ENCODE measurements around the gene SRBD1. TPM values are rescaled to one million over a fixed set of nuclear protein-coding genes. Genes with fewer than 3 reads are reported as not detected.

SRBD1 gene
- total RNA-seq, 2 experiments from 2014 or later: 21.3 to 22.6 TPM

DNA sequence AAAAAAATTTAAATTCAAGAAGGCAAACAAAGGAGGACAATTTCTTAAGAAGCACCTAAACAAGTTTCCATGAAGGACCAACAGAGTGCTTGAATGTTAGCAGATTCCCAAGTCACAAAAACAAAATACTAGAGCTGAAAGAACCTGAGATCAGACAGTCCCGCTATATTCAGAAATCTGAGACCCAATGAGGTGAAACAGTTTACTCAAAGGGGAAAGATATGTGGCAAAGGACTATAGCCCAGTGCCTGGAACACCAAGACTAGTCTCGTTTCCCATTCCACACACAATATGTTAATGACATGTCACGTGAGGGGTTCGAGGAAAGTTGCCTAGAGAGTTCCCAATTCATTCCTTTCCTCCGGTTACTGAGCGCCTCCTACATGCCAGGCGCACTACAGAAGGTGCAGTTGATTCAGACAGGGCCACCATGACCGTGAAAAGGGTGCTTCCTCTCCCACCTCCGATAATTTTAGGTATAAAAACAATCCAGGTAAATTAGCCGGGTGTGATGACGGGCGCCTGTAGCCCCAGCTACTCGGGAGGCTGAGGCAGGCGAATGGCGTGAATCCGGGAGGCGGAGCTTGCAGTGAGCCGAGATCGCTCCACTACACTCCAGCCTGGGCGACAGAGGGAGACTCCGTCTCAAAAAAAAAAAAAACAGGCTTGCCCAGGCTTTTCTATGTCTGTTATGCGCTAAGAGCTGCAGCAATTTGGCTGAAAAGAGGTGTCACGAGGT, 617 bp downstream of the SRBD1 start:
- no peaks in the 10 kb centered on the region for H3K9me3 Mint-ChIP-seq
- DNase-seq: peak; percentile 56
- intact Hi-C loops (cut with micrococcal nuclease): loop anchor here (1.0 to 10.0 kb wide), 7 partner anchors 25 to 1443 kb away; partner anchors contain the start of genes PPM1B and PRKCE
- H3K27ac Mint-ChIP-seq: peak overlapping the region; percentile 98
- CTCF ChIA-PET: interaction anchor here (0.9 to 2.5 kb wide), 5 partner anchors 25 to 115 kb away, joined by 3 to 7 read pairs (median 4); no protein-coding TSS in a partner anchor
- no peaks in the 10 kb centered on the region for H3K27me3 Mint-ChIP-seq (ENCODE audit: low read depth)
- peak overlapping the region; percentile 98 for H3K4me3 Mint-ChIP-seq
- no peaks in the 10 kb centered on the region for H3K36me3 Mint-ChIP-seq (ENCODE audit: low read depth)
- peaks cover 19% of the 10 kb centered on the region for H3K4me1 Mint-ChIP-seq (ENCODE audit: low read depth)

DNA sequence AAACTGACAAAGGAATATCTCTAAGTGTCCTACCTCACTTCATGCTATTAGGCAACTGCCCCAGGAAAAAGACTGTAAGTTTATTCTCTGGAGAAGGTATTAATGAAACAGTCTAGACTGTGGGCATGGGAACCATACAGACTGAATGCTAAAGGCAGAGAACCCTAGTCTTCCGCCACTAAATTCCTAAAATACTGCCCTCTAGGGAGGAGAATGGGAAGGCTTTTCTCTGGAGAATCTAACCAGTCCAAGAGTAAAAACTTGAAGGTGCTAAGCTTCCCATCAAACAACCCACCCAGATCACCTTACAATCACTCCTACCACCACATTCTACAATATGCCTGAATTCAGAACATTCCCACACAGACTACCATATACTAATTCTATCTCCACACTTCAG, 3.4 kb downstream of the SRBD1 start:
- Mint-ChIP-seq H3K27me3 (ENCODE audit: low read depth) (no peaks in the 10 kb centered on the region), H3K36me3 (ENCODE audit: low read depth) (peaks cover 17% of the 10 kb centered on the region), H3K4me3 (no peak overlapping the region), H3K4me1 (ENCODE audit: low read depth) (peaks cover 23% of the 10 kb centered on the region), H3K9me3 (no peaks in the 10 kb centered on the region), H3K27ac (no peak overlapping the region)
- CTCF ChIA-PET: interaction anchor here (0.6 to 1.9 kb wide), 3 partner anchors 10 to 57 kb away, joined by 3 to 5 read pairs (median 3); no protein-coding TSS in a partner anchor
- intact Hi-C loops (cut with micrococcal nuclease): no loop called here
- no peak for DNase-seq

DNA sequence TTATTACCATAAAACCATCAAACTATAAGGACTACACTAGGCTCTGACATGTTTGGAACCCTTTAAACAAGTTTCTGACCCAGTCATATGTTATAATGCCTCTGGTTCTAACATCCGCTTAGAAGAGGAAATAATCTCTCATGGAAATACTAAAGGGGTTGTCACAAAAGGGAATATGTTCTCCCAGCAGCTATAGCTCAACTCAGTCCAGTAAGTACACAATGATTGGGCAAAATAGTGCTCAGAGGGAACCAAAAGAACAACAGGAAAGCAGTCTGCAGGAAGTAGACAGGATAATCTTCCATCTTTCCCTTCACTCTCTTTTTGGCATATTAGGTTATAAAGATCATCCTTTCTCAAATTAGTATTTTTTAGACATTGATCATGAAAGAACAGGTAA, 4.3 kb downstream of the SRBD1 start:
- no peaks in the 10 kb centered on the region for H3K27me3 Mint-ChIP-seq (ENCODE audit: low read depth)
- H3K9me3 Mint-ChIP-seq: no peaks in the 10 kb centered on the region
- DNase-seq: no peak
- H3K4me1 Mint-ChIP-seq (ENCODE audit: low read depth): peaks cover 23% of the 10 kb centered on the region
- intact Hi-C loops (cut with micrococcal nuclease): no loop called here
- no peak overlapping the region for H3K27ac Mint-ChIP-seq
- no peak overlapping the region for H3K4me3 Mint-ChIP-seq
- CTCF ChIA-PET: interaction anchor here (0.6 to 1.9 kb wide), 4 partner anchors 11 to 36 kb away, joined by 3 to 5 read pairs (median 3); no protein-coding TSS in a partner anchor
- H3K36me3 Mint-ChIP-seq (ENCODE audit: low read depth): peaks cover 21% of the 10 kb centered on the region

DNA sequence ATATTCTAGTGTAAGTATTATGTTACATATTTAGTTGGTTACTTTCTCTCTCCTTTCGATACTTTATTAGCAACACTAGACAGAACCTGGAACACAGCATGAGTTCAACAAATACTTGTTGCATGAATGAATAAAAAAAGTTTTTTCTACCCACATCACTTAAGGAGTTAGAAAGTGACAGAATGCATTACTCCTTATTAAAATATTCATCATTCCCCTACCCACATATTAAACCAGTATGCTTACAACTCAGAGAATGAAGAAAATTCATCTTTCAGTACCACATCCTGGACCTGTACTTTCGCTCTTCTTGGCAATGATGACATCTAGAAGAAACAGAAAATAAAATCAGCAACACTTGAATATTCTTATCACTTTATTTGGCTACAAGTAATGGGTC, 6.0 kb downstream of the SRBD1 start:
- peaks cover 35% of the 10 kb centered on the region for H3K36me3 Mint-ChIP-seq (ENCODE audit: low read depth)
- H3K9me3 Mint-ChIP-seq: no peaks in the 10 kb centered on the region
- peaks cover 21% of the 10 kb centered on the region for H3K4me1 Mint-ChIP-seq (ENCODE audit: low read depth)
- CTCF ChIA-PET: interaction anchor here (0.6 to 1.4 kb wide), 2 partner anchors 20 to 252 kb away, joined by 3 to 4 read pairs; no protein-coding TSS in a partner anchor
- no peak overlapping the region for H3K27ac Mint-ChIP-seq
- DNase-seq: no peak
- H3K4me3 Mint-ChIP-seq: no peak overlapping the region
- intact Hi-C loops (cut with micrococcal nuclease): no loop called here
- no peaks in the 10 kb centered on the region for H3K27me3 Mint-ChIP-seq (ENCODE audit: low read depth)

DNA sequence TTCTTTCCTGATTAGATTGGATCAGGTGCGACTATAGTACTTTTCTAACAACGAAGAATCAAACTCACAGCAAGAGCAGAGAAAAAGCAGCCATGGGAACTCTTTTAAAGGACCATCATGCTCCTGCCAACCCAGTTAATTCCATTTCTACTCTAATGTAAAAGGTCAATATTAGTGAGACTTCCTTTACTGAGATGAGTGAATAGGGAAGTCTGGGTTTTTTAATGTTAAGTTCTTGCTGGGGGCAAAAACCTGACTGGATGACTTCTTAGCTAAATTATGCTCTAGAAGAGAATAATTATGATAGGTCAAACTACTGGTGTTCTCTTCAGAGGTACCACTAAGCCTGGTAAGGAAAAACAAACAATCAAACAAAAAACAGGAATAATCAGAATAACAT, 8.4 kb downstream of the SRBD1 start:
- no peaks in the 10 kb centered on the region for H3K9me3 Mint-ChIP-seq
- intact Hi-C loops (cut with micrococcal nuclease): no loop called here
- H3K4me3 Mint-ChIP-seq: no peak overlapping the region
- H3K27ac Mint-ChIP-seq: no peak overlapping the region
- peaks cover 49% of the 10 kb centered on the region for H3K36me3 Mint-ChIP-seq (ENCODE audit: low read depth)
- no peaks in the 10 kb centered on the region for H3K27me3 Mint-ChIP-seq (ENCODE audit: low read depth)
- peaks cover 5% of the 10 kb centered on the region for H3K4me1 Mint-ChIP-seq (ENCODE audit: low read depth)
- CTCF ChIA-PET: no interaction called here
- DNase-seq: no peak

DNA sequence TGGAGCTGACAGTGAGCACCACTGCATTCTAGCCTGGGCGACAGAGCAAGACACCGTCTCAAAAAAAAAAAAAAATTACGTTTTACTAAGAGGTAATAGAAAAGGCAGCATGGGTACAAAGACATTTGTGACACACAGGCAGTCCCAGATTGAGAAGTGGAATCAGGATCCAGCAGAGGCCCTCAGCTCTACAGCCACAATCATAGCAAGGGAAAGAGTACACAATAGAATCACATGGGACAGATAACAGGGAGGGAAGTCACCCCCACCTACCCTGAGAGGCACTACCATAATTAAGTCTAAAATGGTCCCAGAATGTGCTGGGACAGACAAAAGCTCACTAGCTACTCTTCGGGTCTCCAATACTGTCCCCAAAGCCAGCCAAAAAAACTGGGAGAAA, 12.5 kb downstream of the SRBD1 start:
- H3K27me3 Mint-ChIP-seq (ENCODE audit: low read depth): no peaks in the 10 kb centered on the region
- H3K9me3 Mint-ChIP-seq: no peaks in the 10 kb centered on the region
- no peak overlapping the region for H3K27ac Mint-ChIP-seq
- intact Hi-C loops (cut with micrococcal nuclease): no loop called here
- H3K4me1 Mint-ChIP-seq (ENCODE audit: low read depth): peaks cover 7% of the 10 kb centered on the region
- DNase-seq: no peak
- CTCF ChIA-PET: no interaction called here
- H3K4me3 Mint-ChIP-seq: no peak overlapping the region
- H3K36me3 Mint-ChIP-seq (ENCODE audit: low read depth): peaks cover 54% of the 10 kb centered on the region

DNA sequence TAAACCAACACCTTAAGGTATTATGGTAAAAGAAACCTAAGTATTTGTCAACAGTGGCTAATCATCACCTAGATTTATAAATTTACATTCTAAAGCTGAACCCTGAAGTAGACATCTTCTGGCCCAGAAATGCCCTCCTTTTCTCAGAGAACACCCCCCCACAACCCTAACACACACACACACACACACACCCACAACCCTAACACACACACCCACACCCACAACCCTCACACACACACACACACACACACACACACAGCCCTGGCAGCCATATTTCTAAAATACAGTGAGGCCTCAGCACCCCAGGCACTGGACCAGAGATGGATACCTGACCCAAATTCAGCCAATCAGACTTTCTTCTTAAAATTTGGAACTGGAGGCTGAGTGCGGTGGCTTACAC, 14.3 kb downstream of the SRBD1 start:
- no peaks in the 10 kb centered on the region for H3K9me3 Mint-ChIP-seq
- CTCF ChIA-PET: interaction anchor here (1.2 kb wide), 1 partner anchor 11 kb away, joined by 3 read pairs; no protein-coding TSS in a partner anchor
- H3K27me3 Mint-ChIP-seq (ENCODE audit: low read depth): no peaks in the 10 kb centered on the region
- no peak overlapping the region for H3K4me3 Mint-ChIP-seq
- H3K4me1 Mint-ChIP-seq (ENCODE audit: low read depth): peaks cover 11% of the 10 kb centered on the region
- peaks cover 51% of the 10 kb centered on the region for H3K36me3 Mint-ChIP-seq (ENCODE audit: low read depth)
- no peak for DNase-seq
- no peak overlapping the region for H3K27ac Mint-ChIP-seq
- intact Hi-C loops (cut with micrococcal nuclease): no loop called here

DNA sequence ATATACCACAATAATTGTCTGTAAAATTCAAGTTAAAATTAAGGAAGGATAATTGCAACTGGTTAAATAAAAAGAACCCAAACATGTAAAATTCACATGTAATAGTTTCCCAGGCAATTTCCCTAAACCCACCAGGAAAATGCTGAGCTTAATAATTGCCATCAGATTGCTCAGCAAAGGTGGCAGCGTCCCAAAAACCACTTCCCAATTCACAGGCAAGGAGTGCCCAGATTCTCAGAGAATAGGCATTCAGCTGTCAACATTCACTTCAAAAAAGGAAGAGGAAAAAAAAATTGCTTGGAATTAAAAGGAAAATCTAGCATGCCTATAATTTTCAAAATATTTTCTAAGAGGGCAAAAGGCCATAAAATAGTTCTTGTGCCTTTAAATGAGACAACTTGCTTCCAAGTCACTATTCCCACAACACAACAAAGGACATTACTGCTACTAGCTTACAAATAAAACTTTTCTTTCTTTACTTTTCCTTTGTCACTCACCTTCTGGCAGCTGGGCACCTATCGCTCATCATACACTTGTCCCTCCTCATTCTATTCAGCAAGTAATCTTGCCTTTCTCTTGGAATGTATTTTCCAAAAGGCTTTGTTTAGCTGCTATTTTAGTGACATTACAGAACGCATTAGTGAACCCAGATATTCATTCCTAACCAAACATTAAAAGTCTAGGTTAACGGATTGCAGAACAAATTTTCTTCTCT, 15.2 kb downstream of the SRBD1 start:
- Mint-ChIP-seq H3K27me3 (ENCODE audit: low read depth) (no peaks in the 10 kb centered on the region), H3K27ac (no peak overlapping the region), H3K4me1 (ENCODE audit: low read depth) (peaks cover 17% of the 10 kb centered on the region), H3K9me3 (no peaks in the 10 kb centered on the region), H3K4me3 (no peak overlapping the region), H3K36me3 (ENCODE audit: low read depth) (peaks cover 52% of the 10 kb centered on the region)
- CTCF ChIA-PET: interaction anchor here (1.2 kb wide), 1 partner anchor 10 kb away, joined by 3 read pairs; no protein-coding TSS in a partner anchor
- DNase-seq: no peak
- intact Hi-C loops (cut with micrococcal nuclease): no loop called here

DNA sequence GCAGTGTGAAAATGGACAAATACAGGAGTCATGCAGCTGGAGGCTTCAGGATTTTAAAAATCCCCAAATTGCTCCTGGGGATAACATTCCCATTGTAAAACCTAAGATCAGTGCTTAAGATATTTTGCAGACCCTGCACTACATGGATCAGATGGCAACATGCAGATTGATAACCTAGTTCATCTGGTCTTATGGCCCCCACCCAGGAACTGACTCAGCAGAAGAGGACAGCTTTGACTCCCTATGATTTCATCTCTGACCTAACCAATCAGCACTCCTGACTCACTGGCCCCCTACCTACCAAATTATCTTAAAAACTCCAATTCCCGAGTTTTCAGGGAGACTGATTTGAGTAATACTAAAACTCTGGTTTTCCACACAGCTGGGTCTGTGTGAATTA, 20.0 kb downstream of the SRBD1 start:
- Mint-ChIP-seq H3K36me3 (ENCODE audit: low read depth) (peaks cover 28% of the 10 kb centered on the region), H3K27me3 (ENCODE audit: low read depth) (no peaks in the 10 kb centered on the region), H3K4me3 (no peak overlapping the region), H3K4me1 (ENCODE audit: low read depth) (peaks cover 35% of the 10 kb centered on the region), H3K9me3 (no peaks in the 10 kb centered on the region), H3K27ac (no peak overlapping the region)
- DNase-seq: no peak
- CTCF ChIA-PET: interaction anchor here (0.6 kb wide), 1 partner anchor 214 kb away, joined by 5 read pairs; no protein-coding TSS in a partner anchor
- intact Hi-C loops (cut with micrococcal nuclease): no loop called here

DNA sequence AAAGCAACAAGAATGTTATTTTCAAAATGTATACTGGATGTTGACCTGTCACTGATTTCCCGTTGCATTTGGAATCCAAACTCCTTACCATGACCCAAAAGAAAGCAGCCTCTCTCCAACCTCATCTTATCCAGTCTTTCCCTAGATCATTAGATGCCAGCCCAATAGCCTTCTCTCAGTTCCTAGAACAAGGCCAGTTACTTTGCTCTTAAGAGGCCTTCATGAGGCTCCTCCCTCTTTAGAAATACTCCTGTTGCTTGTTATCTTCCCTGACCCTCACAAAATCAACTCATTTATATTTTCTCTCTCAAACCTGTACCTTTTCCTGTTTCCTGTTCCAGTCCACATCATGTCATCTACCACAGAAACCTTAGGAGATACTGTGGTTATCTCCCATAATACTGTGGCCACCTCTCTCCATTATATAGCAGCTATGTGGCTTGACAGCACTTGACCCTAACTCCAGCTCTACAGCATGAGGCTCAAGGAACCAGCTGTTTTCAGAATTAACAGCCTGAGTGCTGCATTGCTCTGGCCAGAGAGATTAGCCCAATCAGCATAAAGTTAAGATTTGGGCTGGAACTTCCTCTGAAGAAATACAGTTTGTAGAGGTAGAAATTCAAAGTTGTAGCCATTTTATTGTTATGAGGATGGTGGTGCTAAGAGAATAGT, 22.8 kb downstream of the SRBD1 start:
- peaks cover 29% of the 10 kb centered on the region for H3K4me1 Mint-ChIP-seq (ENCODE audit: low read depth)
- peaks cover 22% of the 10 kb centered on the region for H3K36me3 Mint-ChIP-seq (ENCODE audit: low read depth)
- H3K27me3 Mint-ChIP-seq (ENCODE audit: low read depth): no peaks in the 10 kb centered on the region
- DNase-seq: no peak
- CTCF ChIA-PET: interaction anchor here (0.6 kb wide), 1 partner anchor 193 kb away, joined by 3 read pairs; no protein-coding TSS in a partner anchor
- intact Hi-C loops (cut with micrococcal nuclease): no loop called here
- H3K4me3 Mint-ChIP-seq: no peak overlapping the region
- H3K27ac Mint-ChIP-seq: no peak overlapping the region
- H3K9me3 Mint-ChIP-seq: no peaks in the 10 kb centered on the region

DNA sequence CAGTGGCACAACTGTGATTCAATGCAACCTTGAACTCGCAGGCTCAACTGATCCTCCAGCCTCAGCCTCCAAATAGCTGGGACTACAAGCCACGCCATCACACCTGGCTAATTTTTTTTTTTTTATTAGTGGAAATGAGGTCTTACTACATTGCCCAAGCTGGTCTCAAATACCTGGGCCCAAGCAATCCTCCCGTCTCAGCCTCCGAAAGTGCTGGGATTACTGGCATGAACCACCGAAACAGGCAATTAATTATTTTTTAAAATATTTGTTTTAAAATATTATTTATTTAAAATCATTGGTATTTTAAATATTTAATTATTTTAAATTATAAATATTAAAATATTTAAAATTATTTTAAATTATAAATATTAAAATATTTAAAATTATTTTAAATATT, 24.5 kb downstream of the SRBD1 start:
- Mint-ChIP-seq H3K4me1 (ENCODE audit: low read depth) (peaks cover 26% of the 10 kb centered on the region), H3K9me3 (no peaks in the 10 kb centered on the region), H3K4me3 (no peak overlapping the region), H3K36me3 (ENCODE audit: low read depth) (peaks cover 14% of the 10 kb centered on the region), H3K27ac (no peak overlapping the region), H3K27me3 (ENCODE audit: low read depth) (no peaks in the 10 kb centered on the region)
- intact Hi-C loops (cut with micrococcal nuclease): no loop called here
- DNase-seq: no peak
- CTCF ChIA-PET: interaction anchor here (0.6 to 0.7 kb wide), 2 partner anchors 26 to 67 kb away, joined by 4 to 6 read pairs; no protein-coding TSS in a partner anchor

Data from activated naive CD4-positive, alpha-beta T cell treated with anti-CD3 and anti-CD28 coated beads for 36 hours (primary cell).